OCI-LY7 (cell line): Measurements from ENCODE around the gene TEKT5.

Experiments
- CTCF ChIP-seq: fragments of 200-600 bp; sonication (generic); conservative IDR thresholded peaks from 2 replicates; pipeline ENCODE4 v1.5.1; 2014; ENCODE audit warnings: mild to moderate bottlenecking, antibody characterized with exemption, low read length, moderate library complexity, mixed read lengths
- EZH2phosphoT487 ChIP-seq: fragments of 200-600 bp; sonication (generic); IDR thresholded peaks from 2 replicates; pipeline ENCODE4 v1.6.1; 2018; ENCODE audit warnings: low read depth, borderline replicate concordance, mild to moderate bottlenecking, mixed run types, antibody characterized with exemption, low read length, moderate library complexity, mixed read lengths

- TF ChIP-seq CTCF (no peak), EZH2phosphoT487 (no peak)
Observed at GRCh38 chr16:10666291-10666690, 28.4 kb downstream of the TEKT5 start.
